SK-N-SH (cell line): Measurements from ENCODE around the gene EAF2. TPM values are rescaled to one million over a fixed set of nuclear protein-coding genes. Genes with fewer than 3 reads are reported as not detected.

Experiments
- CTCF ChIA-PET: fragments of 300-600, 350-600 bp; formaldehyde crosslinking; extraction: SDS; loops from one replicate; lab custom pipeline; 2021; lab: Yijun Ruan, JAX
- POLR2A ChIA-PET: fragments of 350-600 bp; sonication (Branson Sonifier 250); formaldehyde crosslinking; extraction: SDS; loops from one replicate; lab custom pipeline; 2020; ENCODE audit warnings: antibody characterized with exemption, inconsistent platforms; lab: Yijun Ruan, JAX
- DNase-seq: peaks from one replicate; pipeline ENCODE4 v3.0.0; 2012
- H2AFZ ChIP-seq: fragments of 200-600 bp; sonication (generic); 2 replicates; pipeline ENCODE4 v1.8.1; 2016; ENCODE audit warnings: antibody characterized with exemption, mild to moderate bottlenecking, low read depth
- H3F3A ChIP-seq: fragments of 200-600 bp; sonication (generic); replicated peaks from 2 replicates; pipeline ENCODE3; 2016; ENCODE audit warnings: antibody characterized with exemption, mild to moderate bottlenecking; ENCODE audit not compliant: insufficient read depth
- H3K27ac ChIP-seq, 2 experiments: fragments of 200-500 bp in 1 of 2; fragments of 200-600 bp in 1 of 2; sonication (Bioruptor generic) in 1 of 2; sonication (generic), shearing (Covaris generic) in 1 of 2; 2 replicates each; pipeline versions ENCODE4 v1.5.1 to v1.6.1; 2014 to 2016; ENCODE audit warnings: low read depth in 2 of 2, inconsistent platforms in 1 of 2, low read length in 1 of 2, mild to moderate bottlenecking in 1 of 2, mixed read lengths in 1 of 2
- H3K27me3 ChIP-seq: fragments of 200-600 bp; sonication (generic), shearing (Covaris generic); 2 replicates; pipeline ENCODE4 v1.6.1; 2016; ENCODE audit warnings: mixed run types; ENCODE audit not compliant: insufficient read depth
- H3K36me3 ChIP-seq, 2 experiments: fragments of 200-500 bp in 1 of 2; fragments of 200-600 bp in 1 of 2; sonication (Bioruptor generic) in 1 of 2; sonication (generic) in 1 of 2; replicated peaks in 1 of 2; 2 replicates each; pipeline versions ENCODE3 to v1.5.1; 2014 to 2016; ENCODE audit warnings: low read length in 1 of 2, mild to moderate bottlenecking in 1 of 2; ENCODE audit not compliant: insufficient read depth in 2 of 2, control insufficient read depth in 1 of 2
- H3K4me1 ChIP-seq, 2 experiments: fragments of 200-500 bp in 1 of 2; fragments of 200-600 bp in 1 of 2; sonication (Bioruptor generic) in 1 of 2; sonication (generic), shearing (Covaris generic) in 1 of 2; 2 replicates each; pipeline versions ENCODE4 v1.5.1 to v1.6.1; 2014 to 2016; ENCODE audit warnings: low read depth in 1 of 2, low read length in 1 of 2, mixed run types in 1 of 2; ENCODE audit not compliant: insufficient read depth in 2 of 2, control insufficient read depth in 1 of 2
- H3K4me2 ChIP-seq: fragments of 200-600 bp; sonication (generic), shearing (Covaris generic); 2 replicates; pipeline ENCODE4 v1.6.1; 2017; ENCODE audit warnings: mixed run types
- H3K4me3 ChIP-seq, 2 experiments: fragments of 200-500 bp in 1 of 2; fragments of 200-600 bp in 1 of 2; sonication (Bioruptor generic) in 1 of 2; sonication (generic), shearing (Covaris generic) in 1 of 2; 2 replicates each; pipeline versions ENCODE4 v1.5.1 to v1.8.1; 2014 to 2016; ENCODE audit warnings: low read depth in 2 of 2, inconsistent platforms in 1 of 2, low read length in 1 of 2, mild to moderate bottlenecking in 1 of 2, mixed read lengths in 1 of 2, moderate library complexity in 1 of 2
- H3K79me2 ChIP-seq: fragments of 200-600 bp; sonication (generic); 2 replicates; pipeline ENCODE4 v1.8.1; 2017; ENCODE audit warnings: mild to moderate bottlenecking; ENCODE audit not compliant: insufficient read depth
- H3K9ac ChIP-seq: fragments of 200-600 bp; sonication (generic); 2 replicates; pipeline ENCODE4 v1.6.1; 2017; ENCODE audit warnings: mixed run types
- H3K9me2 ChIP-seq: fragments of 200-600 bp; sonication (generic); 2 replicates; pipeline ENCODE4 v1.6.1; 2017; ENCODE audit warnings: mixed run types
- H3K9me3 ChIP-seq: fragments of 200-600 bp; sonication (generic); 2 replicates; pipeline ENCODE4 v1.6.1; 2017; ENCODE audit warnings: mixed run types, mild to moderate bottlenecking, moderate library complexity
- H4K20me1 ChIP-seq: fragments of 200-600 bp; sonication (generic); 2 replicates; pipeline ENCODE4 v1.6.1; 2017; ENCODE audit warnings: mild to moderate bottlenecking, mixed run types; ENCODE audit not compliant: insufficient read depth
- CTCF ChIP-seq: fragments of 200-600 bp; sonication (generic); IDR thresholded peaks from 2 replicates; pipeline ENCODE4 v1.6.1; 2017; ENCODE audit warnings: antibody characterized with exemption, mild to moderate bottlenecking, moderate library complexity
- FOXJ3 ChIP-seq: sonication (generic); formaldehyde crosslinking; IDR thresholded peaks from 2 replicates; pipeline ENCODE4 v1.5.1; 2020; ENCODE audit warnings: mild to moderate bottlenecking, missing genetic modification reagents
- RAD21 ChIP-seq: IDR thresholded peaks from 2 replicates; pipeline ENCODE4 v1.6.1; 2012; ENCODE audit warnings: mild to moderate bottlenecking, low read length
- SIN3A ChIP-seq: IDR thresholded peaks from 2 replicates; pipeline ENCODE4 v1.6.1; 2012; ENCODE audit warnings: low read depth, mild to moderate bottlenecking, low read length, moderate library complexity, borderline replicate concordance
- SMC3 ChIP-seq: IDR thresholded peaks from 2 replicates; pipeline ENCODE4 v1.6.1; 2012; ENCODE audit warnings: low read depth, low read length, improper control_type of control experiment
- TAF1 ChIP-seq: IDR thresholded peaks from 2 replicates; pipeline ENCODE4 v1.6.1; 2012; ENCODE audit warnings: low read depth, mild to moderate bottlenecking, low read length, moderate library complexity, borderline replicate concordance
- WGBS: methylation state at CpG from one replicate; pipeline ENCODE4 v1.1.6; 2017; ENCODE audit warnings: low lambda C conversion rate; 5-methylcytosine and 5-hydroxymethylcytosine counted together
- polyA plus RNA-seq, 3 experiments: library from polyadenylated mRNA; depleted of rRNA; stranded (reverse); fragments of >200 nt; gene quantifications; 2 replicates each; pipeline ENCODE4 v1.2.3, GENCODE V29; 2012
- TF ChIP-seq, protein P1 (sequence below): IDR thresholded peaks from 2 replicates; pipeline ENCODE4 v1.4.0; 2012; ENCODE audit warnings: low read depth, borderline replicate concordance
- TF ChIP-seq, protein P2 (sequence below): IDR thresholded peaks from 2 replicates; pipeline ENCODE4 v1.6.1; 2012; ENCODE audit warnings: mild to moderate bottlenecking, low read depth, low read length, moderate library complexity
- TF ChIP-seq, protein P3 (sequence below): IDR thresholded peaks from 2 replicates; pipeline ENCODE4 v1.4.0; 2012; ENCODE audit warnings: low read depth, borderline replicate concordance

EAF2 gene
- polyA plus RNA-seq, 1 of the 3 experiments (the other 2 are of a cell fraction): 0.85 TPM

- CTCF ChIA-PET: no interaction called here
- TF ChIP-seq, protein P1, sequence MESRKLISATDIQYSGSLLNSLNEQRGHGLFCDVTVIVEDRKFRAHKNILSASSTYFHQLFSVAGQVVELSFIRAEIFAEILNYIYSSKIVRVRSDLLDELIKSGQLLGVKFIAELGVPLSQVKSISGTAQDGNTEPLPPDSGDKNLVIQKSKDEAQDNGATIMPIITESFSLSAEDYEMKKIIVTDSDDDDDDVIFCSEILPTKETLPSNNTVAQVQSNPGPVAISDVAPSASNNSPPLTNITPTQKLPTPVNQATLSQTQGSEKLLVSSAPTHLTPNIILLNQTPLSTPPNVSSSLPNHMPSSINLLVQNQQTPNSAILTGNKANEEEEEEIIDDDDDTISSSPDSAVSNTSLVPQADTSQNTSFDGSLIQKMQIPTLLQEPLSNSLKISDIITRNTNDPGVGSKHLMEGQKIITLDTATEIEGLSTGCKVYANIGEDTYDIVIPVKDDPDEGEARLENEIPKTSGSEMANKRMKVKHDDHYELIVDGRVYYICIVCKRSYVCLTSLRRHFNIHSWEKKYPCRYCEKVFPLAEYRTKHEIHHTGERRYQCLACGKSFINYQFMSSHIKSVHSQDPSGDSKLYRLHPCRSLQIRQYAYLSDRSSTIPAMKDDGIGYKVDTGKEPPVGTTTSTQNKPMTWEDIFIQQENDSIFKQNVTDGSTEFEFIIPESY: no peak
- TF ChIP-seq, protein P2, sequence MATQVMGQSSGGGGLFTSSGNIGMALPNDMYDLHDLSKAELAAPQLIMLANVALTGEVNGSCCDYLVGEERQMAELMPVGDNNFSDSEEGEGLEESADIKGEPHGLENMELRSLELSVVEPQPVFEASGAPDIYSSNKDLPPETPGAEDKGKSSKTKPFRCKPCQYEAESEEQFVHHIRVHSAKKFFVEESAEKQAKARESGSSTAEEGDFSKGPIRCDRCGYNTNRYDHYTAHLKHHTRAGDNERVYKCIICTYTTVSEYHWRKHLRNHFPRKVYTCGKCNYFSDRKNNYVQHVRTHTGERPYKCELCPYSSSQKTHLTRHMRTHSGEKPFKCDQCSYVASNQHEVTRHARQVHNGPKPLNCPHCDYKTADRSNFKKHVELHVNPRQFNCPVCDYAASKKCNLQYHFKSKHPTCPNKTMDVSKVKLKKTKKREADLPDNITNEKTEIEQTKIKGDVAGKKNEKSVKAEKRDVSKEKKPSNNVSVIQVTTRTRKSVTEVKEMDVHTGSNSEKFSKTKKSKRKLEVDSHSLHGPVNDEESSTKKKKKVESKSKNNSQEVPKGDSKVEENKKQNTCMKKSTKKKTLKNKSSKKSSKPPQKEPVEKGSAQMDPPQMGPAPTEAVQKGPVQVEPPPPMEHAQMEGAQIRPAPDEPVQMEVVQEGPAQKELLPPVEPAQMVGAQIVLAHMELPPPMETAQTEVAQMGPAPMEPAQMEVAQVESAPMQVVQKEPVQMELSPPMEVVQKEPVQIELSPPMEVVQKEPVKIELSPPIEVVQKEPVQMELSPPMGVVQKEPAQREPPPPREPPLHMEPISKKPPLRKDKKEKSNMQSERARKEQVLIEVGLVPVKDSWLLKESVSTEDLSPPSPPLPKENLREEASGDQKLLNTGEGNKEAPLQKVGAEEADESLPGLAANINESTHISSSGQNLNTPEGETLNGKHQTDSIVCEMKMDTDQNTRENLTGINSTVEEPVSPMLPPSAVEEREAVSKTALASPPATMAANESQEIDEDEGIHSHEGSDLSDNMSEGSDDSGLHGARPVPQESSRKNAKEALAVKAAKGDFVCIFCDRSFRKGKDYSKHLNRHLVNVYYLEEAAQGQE: no peak
- TF ChIP-seq SMC3: no peak
- no peak for DNase-seq
- 97% methylated on average over 3 of the region's 3 CpGs for WGBS
- H3K4me3 ChIP-seq: no peak overlapping the region
- peaks cover 59 to 67% of the 10 kb centered on the region in 2 experiments for H3K36me3 ChIP-seq
- H3K9me2 ChIP-seq: no peaks in the 10 kb centered on the region
- H3K4me2 ChIP-seq: no peak overlapping the region
- H3K9me3 ChIP-seq: no peaks in the 10 kb centered on the region
- H3K9ac ChIP-seq: no peak overlapping the region
- no peaks in the 10 kb centered on the region for H3K4me1 ChIP-seq
- no peaks in the 10 kb centered on the region for H4K20me1 ChIP-seq
- no peaks in the 10 kb centered on the region for H3K79me2 ChIP-seq
- no peaks in the 10 kb centered on the region for H3F3A ChIP-seq
- POLR2A ChIA-PET: no interaction called here
- peak overlapping the region in 1 of 2 experiments; percentile 14; a peak in 1 of 4 replicates for H3K27ac ChIP-seq
- H2AFZ ChIP-seq: no peak overlapping the region
- no peaks in the 10 kb centered on the region for H3K27me3 ChIP-seq
Measured at GRCh38 chr3:121793078-121793477, 41.9 kb upstream of the EAF2 start.

GRCh38 chr3:121794264-121794983 lies 40.6 kb upstream of the EAF2 start:
- no peaks in the 10 kb centered on the region for H3K9me3 ChIP-seq
- no peaks in the 10 kb centered on the region for H3K79me2 ChIP-seq
- no peak for DNase-seq
- H3K36me3 ChIP-seq: peaks cover 55 to 60% of the 10 kb centered on the region in 2 experiments
- no peaks in the 10 kb centered on the region for H3K27me3 ChIP-seq
- no peaks in the 10 kb centered on the region for H3K4me1 ChIP-seq
- no peak overlapping the region for H3K4me2 ChIP-seq
- no peak overlapping the region for H3K27ac ChIP-seq
- H3K9me2 ChIP-seq: no peaks in the 10 kb centered on the region
- H4K20me1 ChIP-seq: no peaks in the 10 kb centered on the region
- no peak overlapping the region for H3K4me3 ChIP-seq
- H2AFZ ChIP-seq: no peak overlapping the region
- H3F3A ChIP-seq: no peaks in the 10 kb centered on the region
- H3K9ac ChIP-seq: no peak overlapping the region
- 87% methylated on average over 2 of the region's 2 CpGs for WGBS
- ChIA-PET CTCF (no interaction called here), POLR2A (no interaction called here)
- TF ChIP-seq CTCF (no peak), FOXJ3 (CRISPR knock-in tag) (no peak), TAF1 (no peak), SIN3A (no peak), SMC3 (no peak), RAD21 (no peak)
- TF ChIP-seq, protein P1: no peak
- TF ChIP-seq, protein P3, sequence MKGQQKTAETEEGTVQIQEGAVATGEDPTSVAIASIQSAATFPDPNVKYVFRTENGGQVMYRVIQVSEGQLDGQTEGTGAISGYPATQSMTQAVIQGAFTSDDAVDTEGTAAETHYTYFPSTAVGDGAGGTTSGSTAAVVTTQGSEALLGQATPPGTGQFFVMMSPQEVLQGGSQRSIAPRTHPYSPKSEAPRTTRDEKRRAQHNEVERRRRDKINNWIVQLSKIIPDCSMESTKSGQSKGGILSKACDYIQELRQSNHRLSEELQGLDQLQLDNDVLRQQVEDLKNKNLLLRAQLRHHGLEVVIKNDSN: no peak
- TF ChIP-seq, protein P2: no peak
